CD1c-positive myeloid dendritic cell (primary cell): ENCODE data around the gene POLR2M.

Experiments
- DNase-seq: peaks from one replicate; pipeline ENCODE4 v3.0.0-alpha.2; 2016; ENCODE audit errors: extremely low spot score

The POLR2M gene

DNA sequence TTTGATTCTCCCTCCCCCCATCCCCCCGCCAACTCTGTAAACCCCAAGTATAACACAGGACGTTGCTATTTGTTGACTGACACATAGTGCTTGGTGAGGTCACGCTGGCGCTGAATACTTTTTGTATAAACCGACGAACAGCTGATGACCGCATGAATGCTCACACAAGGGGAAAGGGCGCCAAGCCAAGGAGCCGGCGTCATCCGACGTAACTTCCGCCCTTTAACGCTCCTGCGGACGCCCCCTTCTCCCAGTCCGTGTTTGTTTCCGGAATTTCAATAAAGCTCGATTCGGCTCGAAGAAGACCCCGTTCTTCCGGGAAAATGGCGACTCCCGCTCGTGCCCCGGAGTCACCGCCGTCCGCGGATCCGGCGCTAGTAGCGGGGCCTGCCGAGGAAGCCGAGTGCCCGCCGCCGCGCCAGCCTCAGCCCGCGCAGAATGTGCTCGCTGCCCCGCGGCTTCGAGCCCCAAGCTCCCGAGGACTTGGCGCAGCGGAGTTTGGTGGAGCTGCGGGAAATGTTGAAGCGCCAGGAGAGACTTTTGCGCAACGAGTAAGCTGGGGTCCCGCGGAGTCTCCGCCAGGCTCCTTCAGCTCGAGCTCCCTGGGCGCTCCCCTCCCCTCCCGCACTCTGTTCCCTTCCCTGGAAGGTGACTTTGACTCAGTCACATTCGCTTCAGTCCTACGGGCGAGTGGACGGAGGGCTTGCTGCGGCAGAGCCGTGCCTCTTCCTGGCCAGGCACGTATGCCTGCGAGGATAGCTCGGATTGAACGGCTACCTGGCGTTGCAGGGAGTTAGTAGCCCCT, at the start of gene POLR2M:
Gene POLR2M (plus strand): TSS at position 310 of the 805 bp plus-strand sequence. CDS start 129 bp downstream, at position 439.
- peak; percentile 98 for DNase-seq

- DNase-seq = no peak
Measured at GRCh38 chr15:57657619-57658018, 48.9 kb upstream of the POLR2M start.

DNA sequence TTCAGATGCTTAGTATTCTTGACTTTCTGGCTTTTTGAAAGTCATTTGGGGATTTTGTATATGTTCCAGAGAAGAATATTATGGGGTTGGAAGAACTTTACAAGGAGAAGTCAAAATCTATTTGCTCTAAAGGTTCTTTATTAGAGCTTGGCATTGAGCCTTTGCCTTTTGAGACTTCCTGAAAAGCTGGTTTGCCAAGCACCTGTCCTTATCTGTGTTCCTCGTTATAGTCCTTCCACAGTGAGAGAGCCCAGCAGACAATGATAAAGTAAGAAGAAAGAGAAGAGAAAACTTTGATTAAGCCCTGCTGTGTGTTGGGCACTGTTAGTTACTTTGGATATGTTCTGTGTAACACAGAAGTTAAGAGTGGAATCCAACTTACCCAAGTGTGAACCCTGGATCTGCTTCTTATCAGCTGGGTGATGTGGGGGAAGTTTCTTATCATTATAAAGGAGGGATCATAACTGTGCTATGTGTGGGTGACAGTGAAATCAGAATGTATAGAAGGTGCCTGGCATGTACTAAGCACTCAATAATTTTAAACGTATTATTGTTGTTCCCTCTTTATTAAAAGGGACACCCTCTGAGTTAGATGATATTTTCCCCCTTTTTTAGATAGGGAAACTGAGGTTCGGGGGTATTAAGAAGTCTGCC, 44.3 kb upstream of the POLR2M start:
- no peak for DNase-seq

DNA sequence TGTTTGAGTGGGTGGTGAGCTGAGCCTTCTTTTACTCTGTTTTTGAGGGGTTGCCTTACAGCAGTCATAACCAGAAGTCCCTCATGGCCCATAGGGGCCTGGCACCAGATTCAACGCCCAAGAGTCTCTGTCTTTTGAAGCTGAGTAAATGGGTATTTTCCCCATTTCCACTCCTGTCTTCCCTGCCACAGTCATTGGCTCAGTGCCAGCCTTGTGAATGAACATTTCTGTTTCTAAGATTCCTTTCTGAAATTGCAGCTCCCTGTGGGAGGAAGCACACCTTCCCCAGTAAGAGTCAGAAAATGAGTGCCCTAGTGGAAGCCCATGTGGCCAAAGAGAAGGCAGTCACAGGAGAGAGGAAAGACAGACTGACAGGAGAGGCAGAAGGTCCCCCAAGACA, 43.7 kb upstream of the POLR2M start:
- DNase-seq = no peak

DNA sequence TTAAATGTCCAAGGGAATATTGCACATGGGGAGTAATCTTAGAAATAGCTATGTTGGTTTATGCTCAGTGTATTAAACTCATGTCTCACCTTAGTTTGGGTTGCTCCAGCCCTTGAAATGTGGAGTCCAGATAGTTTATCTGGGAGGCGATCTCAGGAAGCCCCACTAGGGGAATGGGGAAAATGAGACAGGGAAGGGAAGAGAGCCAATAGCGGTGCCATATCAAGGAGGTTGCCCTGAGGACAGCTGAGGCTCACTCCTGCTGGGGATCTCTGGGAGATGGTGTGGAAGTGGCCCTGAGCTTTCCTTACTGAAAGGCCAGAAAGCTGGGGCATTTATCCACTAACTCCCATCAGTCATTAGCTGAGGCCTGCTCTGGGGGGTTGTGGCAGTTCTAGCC, 43.3 kb upstream of the POLR2M start:
- no peak for DNase-seq

GRCh38 chr15:57665194-57665593, 41.3 kb upstream of the POLR2M start:
- no peak for DNase-seq

DNA sequence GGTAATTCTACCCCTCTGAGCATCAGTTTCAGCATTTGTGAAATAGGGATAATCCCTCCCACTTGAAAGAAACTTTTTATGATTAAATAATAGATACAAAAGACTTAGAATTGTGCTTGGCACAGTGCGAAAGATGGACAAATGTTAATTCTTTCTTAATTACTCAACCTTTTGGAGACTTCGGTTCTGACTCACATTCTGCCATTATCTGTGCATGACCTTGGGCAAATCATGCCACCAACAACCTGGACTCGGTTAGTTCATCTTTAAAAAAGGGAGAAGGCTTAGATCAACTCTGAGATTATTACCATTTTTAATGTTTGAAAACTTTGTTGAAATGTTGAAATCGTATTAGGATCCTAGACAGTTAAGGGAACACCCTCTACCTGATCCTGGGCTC, 40.6 kb upstream of the POLR2M start:
- DNase-seq = no peak

DNA sequence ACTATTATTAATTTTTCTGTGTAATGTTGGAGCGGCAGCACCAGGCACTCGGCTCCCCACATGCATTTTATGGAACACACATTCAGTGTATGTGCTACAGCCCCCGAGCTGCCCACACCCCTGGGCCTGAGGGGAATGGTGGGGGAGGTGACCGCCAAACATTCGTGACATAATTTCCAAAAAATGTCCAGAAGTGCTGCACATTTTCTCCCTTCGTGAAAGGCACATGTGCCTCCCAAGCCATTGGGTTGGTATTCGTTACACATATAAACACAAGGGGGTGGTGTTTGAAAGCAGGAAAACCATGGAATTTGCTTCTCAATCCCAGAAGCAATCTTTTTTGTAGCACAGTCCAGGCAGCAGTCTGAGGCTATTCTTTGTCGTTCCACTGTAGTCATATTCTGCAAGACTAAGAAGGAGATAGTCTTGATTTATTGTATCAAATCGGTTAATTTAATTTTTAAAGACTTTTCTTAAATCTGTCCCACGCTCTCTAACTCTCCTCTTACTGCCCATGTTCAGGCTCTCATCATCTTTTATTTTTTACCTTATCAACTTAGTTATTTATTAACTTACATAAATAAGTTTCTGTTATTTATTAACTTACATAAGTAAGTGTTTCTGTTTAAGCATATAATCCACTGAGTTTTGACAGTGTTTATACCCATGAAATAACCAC, 39.2 kb upstream of the POLR2M start:
- DNase-seq = no peak

GRCh38 chr15:57668016-57668415, 38.5 kb upstream of the POLR2M start:
- DNase-seq = no peak

DNA sequence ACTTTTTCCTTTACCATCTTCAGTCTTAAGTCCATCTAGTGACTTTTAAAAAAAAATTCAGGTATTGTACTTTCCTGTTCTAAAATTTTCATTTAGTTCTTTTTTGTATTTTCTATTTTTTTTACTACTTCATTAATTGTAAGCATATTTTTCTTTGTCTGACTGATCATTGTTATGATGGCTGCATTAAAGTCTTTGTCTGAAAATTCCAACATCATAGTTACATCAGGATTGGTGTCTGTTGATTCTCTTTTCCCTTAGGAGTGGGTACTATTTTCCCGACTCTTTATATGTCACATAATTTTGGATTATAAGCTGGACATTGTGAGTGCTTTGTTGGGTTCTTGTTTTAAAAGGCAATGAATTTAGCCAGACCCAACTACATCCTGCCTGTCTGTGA, 34.9 kb upstream of the POLR2M start:
- no peak for DNase-seq

DNA sequence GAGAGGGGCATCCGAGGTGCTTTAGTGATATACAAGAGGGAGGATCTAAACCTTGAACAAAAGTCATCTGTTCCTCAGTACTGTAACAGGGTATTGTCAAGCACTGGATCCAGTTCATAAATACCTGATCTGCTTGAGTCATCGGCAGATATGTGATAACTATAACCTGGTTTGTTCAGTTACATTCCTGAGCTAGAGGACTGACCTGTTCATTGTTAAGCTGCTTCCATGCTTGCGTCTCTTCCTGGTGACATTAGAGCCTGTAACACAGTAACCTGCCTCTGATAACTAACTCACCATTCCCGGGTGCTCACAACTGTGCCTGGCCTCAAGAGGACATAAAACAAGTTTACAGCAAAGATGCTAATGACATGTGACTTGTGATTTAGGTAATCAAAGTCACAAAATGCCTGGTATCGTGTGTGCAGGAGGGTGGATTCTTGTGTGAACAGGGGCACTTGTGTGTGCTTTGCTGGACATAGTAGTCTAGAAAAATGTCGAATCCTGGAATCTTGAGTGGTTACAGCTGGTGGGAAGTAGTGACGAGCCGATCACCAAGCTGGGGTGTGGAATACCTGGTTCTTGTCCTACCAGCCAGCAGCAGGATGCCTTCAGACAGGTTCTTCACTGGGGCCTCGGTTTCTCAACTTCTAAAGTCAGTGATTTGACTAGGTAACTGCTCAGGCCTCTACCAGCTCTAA, 30.9 kb upstream of the POLR2M start:
- no peak for DNase-seq

- DNase-seq = no peak
Measured at GRCh38 chr15:57676585-57676984, 29.9 kb upstream of the POLR2M start.

DNA sequence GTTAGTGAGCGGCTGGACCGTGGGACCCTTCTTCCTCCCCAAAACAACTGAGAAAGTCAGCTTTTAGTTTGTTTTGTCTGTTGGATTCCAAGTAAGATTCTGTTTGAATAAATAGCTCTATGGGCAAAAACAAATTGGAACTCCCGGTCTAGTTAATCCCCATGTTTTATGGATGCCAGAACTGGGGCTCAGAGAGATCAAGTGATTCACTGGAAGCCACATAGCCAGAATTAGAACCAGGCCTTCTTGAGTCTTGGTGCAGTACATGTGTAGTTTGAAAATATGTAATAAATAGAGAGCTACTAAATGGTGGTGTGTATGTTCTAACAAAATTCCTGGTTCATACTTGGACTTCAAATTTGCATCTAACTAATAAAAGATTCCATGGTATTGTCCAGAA, 29.3 kb upstream of the POLR2M start:
- DNase-seq = no peak

- DNase-seq = no peak
Measured at GRCh38 chr15:57680021-57680420, 26.5 kb upstream of the POLR2M start.

DNA sequence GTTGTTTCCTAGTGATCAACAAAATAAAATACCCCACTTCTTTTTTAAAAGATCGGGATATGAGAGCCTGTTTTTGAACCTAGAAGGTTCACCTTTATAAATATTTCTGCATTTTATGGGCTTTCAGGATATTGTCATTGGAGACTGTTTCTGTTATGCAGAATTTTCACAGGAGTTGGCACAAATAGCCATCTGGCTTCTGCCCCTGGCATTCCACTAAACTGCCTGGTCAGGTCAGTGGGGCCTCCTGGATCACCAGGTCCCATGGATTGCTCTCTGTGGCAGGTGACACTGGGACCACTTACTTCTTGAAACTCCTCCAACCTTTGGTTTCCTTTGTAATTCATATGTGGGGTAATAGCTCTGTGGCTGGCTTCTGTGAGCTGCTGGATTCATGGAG, 25.5 kb upstream of the POLR2M start:
- DNase-seq = no peak

GRCh38 chr15:57683481-57683880, 23.0 kb upstream of the POLR2M start:
- DNase-seq = no peak

GRCh38 chr15:57684491-57685151, 21.9 kb upstream of the POLR2M start:
- no peak for DNase-seq

GRCh38 chr15:57685306-57686095, 21.0 kb upstream of the POLR2M start:
- DNase-seq = no peak

- no peak for DNase-seq
Measured at GRCh38 chr15:57686657-57687056, 19.9 kb upstream of the POLR2M start.

GRCh38 chr15:57690341-57690966, 16.1 kb upstream of the POLR2M start:
- no peak for DNase-seq
